K562 (cell line): ENCODE measurements around the gene ST6GAL1.
"Not testable (repeated sequence)": the region's sequence is repeated elsewhere in the genome, so short reads cannot be mapped to it uniquely, and the experiment has no call there.

Experiments used
- BHLHE40 ChIP-seq: IDR thresholded peaks from 2 replicates; pipeline ENCODE4 v1.6.1; 2011; ENCODE audit warnings: low read length, improper control_type of control experiment
- CBFA2T2 ChIP-seq: fragments of 450-650 bp; conservative IDR thresholded peaks from 2 replicates; pipeline ENCODE4 v1.6.1; 2017; ENCODE audit warnings: mild to moderate bottlenecking
- CREB1 ChIP-seq, 2 experiments: sonication (generic) in 1 of 2; formaldehyde crosslinking in 1 of 2; IDR thresholded peaks; 2 replicates each; pipeline versions ENCODE4 v1.6.1 to v1.8.0; 2012 to 2022; ENCODE audit warnings: inconsistent platforms in 1 of 2, mild to moderate bottlenecking in 1 of 2, missing genetic modification reagents in 1 of 2, moderate library complexity in 1 of 2
- ELF1 ChIP-seq: fragments of 200-800 bp; sonication (Bioruptor generic); IDR thresholded peaks from 2 replicates; pipeline ENCODE4 v1.6.1; 2016; ENCODE audit warnings: missing genetic modification characterization, missing compliant biosample characterization
- JUN ChIP-seq, 2 experiments: sonication (generic) in 1 of 2; formaldehyde crosslinking in 1 of 2; IDR thresholded peaks; 2 replicates each; pipeline versions ENCODE4 v1.6.1 to v1.8.0; 2012 to 2022; ENCODE audit warnings: borderline replicate concordance in 2 of 2, mild to moderate bottlenecking in 2 of 2, improper control_type of control experiment in 1 of 2, low read depth in 1 of 2, low read length in 1 of 2, missing genetic modification reagents in 1 of 2
- RCOR1 ChIP-seq, 2 experiments: IDR thresholded peaks; 2 replicates each; pipeline ENCODE4 v1.6.1; 2012; ENCODE audit warnings: low read depth in 2 of 2, low read length in 2 of 2, borderline replicate concordance in 1 of 2, improper control_type of control experiment in 1 of 2
- SP2 ChIP-seq: IDR thresholded peaks from 2 replicates; pipeline ENCODE4 v1.6.1; 2011; ENCODE audit warnings: mild to moderate bottlenecking, low read depth, low read length, moderate library complexity; ENCODE audit not compliant: poor library complexity, severe bottlenecking; ENCODE audit errors: extremely low read depth
- ZNF592 ChIP-seq: fragments of 450-650 bp; IDR thresholded peaks from 2 replicates; pipeline ENCODE4 v1.6.1; 2017; ENCODE audit warnings: antibody characterized with exemption, mild to moderate bottlenecking
- ZNF644 ChIP-seq: fragments of 200-800 bp; sonication (Bioruptor generic); IDR thresholded peaks from 2 replicates; pipeline ENCODE4 v1.6.1; 2016; ENCODE audit warnings: low read depth, missing genetic modification characterization, missing compliant biosample characterization
- TF ChIP-seq, protein P1 (sequence below): IDR thresholded peaks from 2 replicates; pipeline ENCODE4 v1.6.1; 2016; ENCODE audit warnings: missing genetic modification characterization, missing compliant biosample characterization
- TF ChIP-seq, protein P2 (sequence below), 3 experiments: IDR thresholded peaks in 2 of 3; conservative IDR thresholded peaks in 1 of 3; 2 replicates each; pipeline ENCODE4 v1.5.1; 2011 to 2012; ENCODE audit warnings: low read length in 3 of 3, mild to moderate bottlenecking in 3 of 3, control low read depth in 2 of 3, improper control_type of control experiment in 1 of 3, inconsistent platforms in 1 of 3, low read depth in 1 of 3, mixed read lengths in 1 of 3, moderate library complexity in 1 of 3; ENCODE audit not compliant: insufficient read depth in 2 of 3

DNA sequence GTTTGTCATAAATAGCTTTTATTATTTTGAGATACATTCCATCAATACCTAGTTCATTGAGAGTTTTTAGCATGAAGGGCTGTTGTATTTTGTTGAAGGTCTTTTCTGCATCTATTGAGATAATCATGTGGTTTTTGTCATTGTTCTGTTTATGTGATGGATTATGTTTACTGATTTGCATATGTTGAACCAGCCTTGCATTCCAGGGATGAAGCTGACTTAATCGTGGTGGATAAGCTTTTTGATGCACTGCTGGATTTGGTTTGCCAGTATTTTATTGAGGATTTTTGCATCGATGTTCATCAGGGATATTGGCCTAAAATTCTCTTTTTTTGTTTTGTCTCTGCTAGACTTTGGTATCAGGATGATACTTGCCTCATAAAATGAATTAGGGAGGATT is 124.1 kb downstream of the ST6GAL1 start:
- TF ChIP-seq ZNF644 (tag); BHLHE40; RCOR1 (IDR thresholded peaks at IDR 0.05; ENCODE audit: borderline replicate concordance in 1 of 2, low read depth in 2 of 2, low read length in 2 of 2); SP2; CBFA2T2; CREB1 (IDR thresholded peaks at IDR 0.05); CREB1 (CRISPR knock-in tag; IDR thresholded peaks at IDR 0.05); ELF1; JUN (IDR thresholded peaks at IDR 0.05; ENCODE audit: borderline replicate concordance, low read depth, low read length); JUN (CRISPR knock-in tag; IDR thresholded peaks at IDR 0.05; ENCODE audit: borderline replicate concordance); ZNF592: not testable (repeated sequence)
- TF ChIP-seq, protein P1, sequence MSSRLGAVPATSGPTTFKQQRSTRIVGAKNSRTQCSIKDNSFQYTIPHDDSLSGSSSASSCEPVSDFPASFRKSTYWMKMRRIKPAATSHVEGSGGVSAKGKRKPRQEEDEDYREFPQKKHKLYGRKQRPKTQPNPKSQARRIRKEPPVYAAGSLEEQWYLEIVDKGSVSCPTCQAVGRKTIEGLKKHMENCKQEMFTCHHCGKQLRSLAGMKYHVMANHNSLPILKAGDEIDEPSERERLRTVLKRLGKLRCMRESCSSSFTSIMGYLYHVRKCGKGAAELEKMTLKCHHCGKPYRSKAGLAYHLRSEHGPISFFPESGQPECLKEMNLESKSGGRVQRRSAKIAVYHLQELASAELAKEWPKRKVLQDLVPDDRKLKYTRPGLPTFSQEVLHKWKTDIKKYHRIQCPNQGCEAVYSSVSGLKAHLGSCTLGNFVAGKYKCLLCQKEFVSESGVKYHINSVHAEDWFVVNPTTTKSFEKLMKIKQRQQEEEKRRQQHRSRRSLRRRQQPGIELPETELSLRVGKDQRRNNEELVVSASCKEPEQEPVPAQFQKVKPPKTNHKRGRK = not testable (repeated sequence)
- TF ChIP-seq, protein P2, sequence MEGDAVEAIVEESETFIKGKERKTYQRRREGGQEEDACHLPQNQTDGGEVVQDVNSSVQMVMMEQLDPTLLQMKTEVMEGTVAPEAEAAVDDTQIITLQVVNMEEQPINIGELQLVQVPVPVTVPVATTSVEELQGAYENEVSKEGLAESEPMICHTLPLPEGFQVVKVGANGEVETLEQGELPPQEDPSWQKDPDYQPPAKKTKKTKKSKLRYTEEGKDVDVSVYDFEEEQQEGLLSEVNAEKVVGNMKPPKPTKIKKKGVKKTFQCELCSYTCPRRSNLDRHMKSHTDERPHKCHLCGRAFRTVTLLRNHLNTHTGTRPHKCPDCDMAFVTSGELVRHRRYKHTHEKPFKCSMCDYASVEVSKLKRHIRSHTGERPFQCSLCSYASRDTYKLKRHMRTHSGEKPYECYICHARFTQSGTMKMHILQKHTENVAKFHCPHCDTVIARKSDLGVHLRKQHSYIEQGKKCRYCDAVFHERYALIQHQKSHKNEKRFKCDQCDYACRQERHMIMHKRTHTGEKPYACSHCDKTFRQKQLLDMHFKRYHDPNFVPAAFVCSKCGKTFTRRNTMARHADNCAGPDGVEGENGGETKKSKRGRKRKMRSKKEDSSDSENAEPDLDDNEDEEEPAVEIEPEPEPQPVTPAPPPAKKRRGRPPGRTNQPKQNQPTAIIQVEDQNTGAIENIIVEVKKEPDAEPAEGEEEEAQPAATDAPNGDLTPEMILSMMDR (IDR thresholded peaks at IDR 0.05 in 2 of 3, conservative IDR thresholded peaks at IDR 0.05 in 1 of 3; ENCODE audit: insufficient read depth in 2 of 3, low read depth in 1 of 3, low read length in 3 of 3) = not testable (repeated sequence)
